AG04449 (cell line): ENCODE data around the gene ANKRD30A.

ENCODE experiments used
- CTCF ChIA-PET: fragments of 350-600 bp; formaldehyde crosslinking; extraction: SDS; loops from one replicate; lab custom pipeline; 2021; ENCODE audit warnings: antibody characterized with exemption; lab: Yijun Ruan, JAX
- POLR2A ChIA-PET: fragments of 400-600, 350-600 bp; formaldehyde crosslinking; extraction: SDS; loops from one replicate; lab custom pipeline; 2020; ENCODE audit warnings: antibody characterized with exemption, inconsistent platforms; lab: Yijun Ruan, JAX
- DNase-seq: peaks from one replicate; pipeline ENCODE4 v3.0.0-alpha.2; 2010; ENCODE audit warnings: low read depth, low spot score
- H3K4me3 ChIP-seq: 2 replicates; pipeline ENCODE4 v1.5.1; 2011; ENCODE audit warnings: low read depth, mild to moderate bottlenecking, control low read depth, low read length
- TF ChIP-seq, protein P1 (sequence below): IDR thresholded peaks from one replicate; pipeline ENCODE4 v1.5.1; 2011; ENCODE audit warnings: mild to moderate bottlenecking, moderate library complexity, low read length, control low read depth, inconsistent platforms; ENCODE audit not compliant: insufficient read depth; ENCODE audit errors: missing control alignments

ANKRD30A gene

DNA sequence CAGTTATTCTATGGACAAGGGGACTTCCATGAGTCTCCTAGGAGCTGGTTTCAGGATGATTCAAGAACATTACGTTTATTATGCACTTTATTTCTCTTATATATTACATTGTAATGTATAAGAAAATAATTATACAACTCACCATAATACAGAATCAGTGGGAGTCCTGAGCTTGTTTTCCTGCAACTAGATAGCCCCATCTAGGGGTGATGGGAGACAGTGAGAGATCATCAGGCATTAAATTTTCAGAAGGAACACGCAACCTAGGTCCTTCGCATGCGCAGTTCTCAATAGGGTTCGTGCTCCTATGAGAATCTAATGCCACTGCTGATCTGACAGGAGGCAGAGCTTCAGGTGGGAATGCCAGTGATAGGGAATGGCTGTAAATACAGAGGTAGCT, 137.9 kb downstream of the ANKRD30A start:
- no peak for DNase-seq
- ChIA-PET POLR2A (no interaction called here), CTCF (no interaction called here)
- TF ChIP-seq, protein P1, sequence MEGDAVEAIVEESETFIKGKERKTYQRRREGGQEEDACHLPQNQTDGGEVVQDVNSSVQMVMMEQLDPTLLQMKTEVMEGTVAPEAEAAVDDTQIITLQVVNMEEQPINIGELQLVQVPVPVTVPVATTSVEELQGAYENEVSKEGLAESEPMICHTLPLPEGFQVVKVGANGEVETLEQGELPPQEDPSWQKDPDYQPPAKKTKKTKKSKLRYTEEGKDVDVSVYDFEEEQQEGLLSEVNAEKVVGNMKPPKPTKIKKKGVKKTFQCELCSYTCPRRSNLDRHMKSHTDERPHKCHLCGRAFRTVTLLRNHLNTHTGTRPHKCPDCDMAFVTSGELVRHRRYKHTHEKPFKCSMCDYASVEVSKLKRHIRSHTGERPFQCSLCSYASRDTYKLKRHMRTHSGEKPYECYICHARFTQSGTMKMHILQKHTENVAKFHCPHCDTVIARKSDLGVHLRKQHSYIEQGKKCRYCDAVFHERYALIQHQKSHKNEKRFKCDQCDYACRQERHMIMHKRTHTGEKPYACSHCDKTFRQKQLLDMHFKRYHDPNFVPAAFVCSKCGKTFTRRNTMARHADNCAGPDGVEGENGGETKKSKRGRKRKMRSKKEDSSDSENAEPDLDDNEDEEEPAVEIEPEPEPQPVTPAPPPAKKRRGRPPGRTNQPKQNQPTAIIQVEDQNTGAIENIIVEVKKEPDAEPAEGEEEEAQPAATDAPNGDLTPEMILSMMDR, result no peak
- no peak overlapping the region for H3K4me3 ChIP-seq

DNA sequence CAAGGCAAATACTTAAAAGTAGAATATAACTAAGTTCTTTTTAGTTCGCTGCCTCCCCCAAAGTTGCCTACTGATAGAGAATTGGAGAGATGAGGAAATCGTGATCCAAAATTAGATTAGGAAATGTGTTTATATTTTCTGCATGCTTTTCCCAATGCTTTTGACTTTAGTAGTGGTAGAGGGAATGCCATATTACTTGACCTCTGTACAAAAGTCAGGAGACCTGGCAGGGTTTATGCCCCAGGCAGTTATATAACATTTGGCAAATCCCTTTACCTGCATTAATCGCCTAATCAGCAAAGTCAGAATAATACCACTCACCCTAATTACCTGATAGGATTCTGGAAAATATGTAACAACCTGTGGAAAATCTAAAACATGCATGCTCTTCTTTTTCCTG, 142.9 kb downstream of the ANKRD30A start:
- ChIA-PET CTCF (no interaction called here), POLR2A (no interaction called here)
- TF ChIP-seq, protein P1, result no peak
- DNase-seq, result no peak
- no peak overlapping the region for H3K4me3 ChIP-seq

DNA sequence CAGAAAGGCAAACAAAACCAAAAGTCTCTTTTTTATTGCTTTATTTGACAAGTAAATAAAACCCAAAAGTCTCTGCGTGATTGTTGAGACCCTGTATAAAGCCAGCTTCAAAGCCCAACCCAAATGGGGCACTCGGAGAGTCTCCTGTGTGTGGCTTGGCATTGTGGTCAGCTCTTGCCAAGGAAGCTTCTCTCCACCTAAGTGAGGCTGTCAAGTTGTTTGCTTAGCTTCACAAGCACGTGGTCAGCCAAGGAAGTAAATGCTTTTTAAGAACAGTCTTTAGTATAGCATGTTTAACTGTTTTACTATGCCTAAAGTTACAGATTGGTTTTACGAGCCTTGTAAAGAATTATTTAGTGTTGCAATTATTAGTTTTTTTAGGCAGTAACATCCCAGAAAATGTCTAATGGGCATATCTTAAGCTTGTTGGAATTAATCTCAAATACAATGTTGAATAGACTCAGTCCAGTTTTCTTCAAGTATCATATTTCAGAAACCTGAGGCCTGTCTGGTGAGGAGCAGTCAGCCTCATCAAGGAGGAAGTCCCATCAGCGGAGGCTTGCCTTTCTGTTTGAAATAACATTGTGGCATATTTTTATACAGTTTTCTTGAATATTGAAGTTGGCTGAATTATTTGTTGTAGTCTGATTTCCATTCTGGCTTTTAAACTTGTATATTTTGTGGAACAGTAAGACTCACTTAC, 144.3 kb downstream of the ANKRD30A start:
- TF ChIP-seq, protein P1, result no peak
- ChIA-PET POLR2A (no interaction called here), CTCF (no interaction called here)
- DNase-seq, result no peak
- no peak overlapping the region for H3K4me3 ChIP-seq

DNA sequence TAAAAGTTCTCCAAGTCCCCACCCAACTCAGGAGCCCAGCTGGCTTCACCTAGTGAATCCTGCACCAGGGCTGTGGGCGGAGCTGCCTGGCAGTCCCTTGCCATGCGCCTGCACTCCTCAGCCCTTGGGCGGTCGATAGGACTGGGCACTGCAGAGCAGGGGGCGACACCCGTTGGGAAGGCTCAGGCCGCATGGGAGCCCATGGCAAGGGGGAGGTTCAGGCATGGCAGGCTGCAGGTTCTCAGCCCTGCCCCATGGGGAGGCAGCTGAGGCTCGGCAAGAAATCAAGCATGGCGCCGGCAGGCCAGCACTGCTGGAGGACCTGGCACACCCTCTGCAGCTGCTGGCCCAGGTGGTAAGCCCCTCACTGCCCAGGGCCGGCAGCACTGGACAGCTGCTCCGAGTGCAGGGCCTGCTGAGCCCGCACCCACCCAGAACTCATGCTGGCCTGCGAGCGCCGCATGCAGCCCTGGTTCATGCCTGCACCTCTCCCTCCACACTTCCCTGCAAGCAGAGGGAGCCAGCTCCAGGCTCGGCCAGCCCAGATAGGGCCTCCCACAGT, 149.9 kb downstream of the ANKRD30A start:
- TF ChIP-seq, protein P1, result no peak
- ChIA-PET CTCF (no interaction called here), POLR2A (no interaction called here)
- no peak for DNase-seq
- no peak overlapping the region for H3K4me3 ChIP-seq

DNA sequence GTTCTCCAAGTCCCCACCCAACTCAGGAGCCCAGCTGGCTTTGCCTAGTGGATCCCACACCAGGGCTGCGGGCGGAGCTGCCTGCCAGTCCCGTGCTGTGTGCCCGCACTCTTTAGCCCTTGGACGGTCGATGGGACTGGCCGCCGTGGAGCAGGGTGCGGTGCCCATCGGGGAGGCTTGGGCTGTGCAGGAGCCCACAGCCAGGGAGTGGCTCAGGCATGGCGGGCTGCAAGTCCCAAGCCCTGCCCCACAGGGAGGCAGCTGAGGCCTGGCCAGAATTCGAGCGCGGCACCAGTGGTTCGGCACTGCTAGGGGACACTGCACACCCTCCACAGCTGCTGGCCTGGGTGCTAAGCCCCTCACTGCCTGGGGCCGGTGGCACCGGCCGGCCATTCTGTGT, 159.7 kb downstream of the ANKRD30A start:
- ChIA-PET CTCF (no interaction called here), POLR2A (no interaction called here)
- H3K4me3 ChIP-seq, result no peak overlapping the region
- TF ChIP-seq, protein P1, result no peak
- no peak for DNase-seq

DNA sequence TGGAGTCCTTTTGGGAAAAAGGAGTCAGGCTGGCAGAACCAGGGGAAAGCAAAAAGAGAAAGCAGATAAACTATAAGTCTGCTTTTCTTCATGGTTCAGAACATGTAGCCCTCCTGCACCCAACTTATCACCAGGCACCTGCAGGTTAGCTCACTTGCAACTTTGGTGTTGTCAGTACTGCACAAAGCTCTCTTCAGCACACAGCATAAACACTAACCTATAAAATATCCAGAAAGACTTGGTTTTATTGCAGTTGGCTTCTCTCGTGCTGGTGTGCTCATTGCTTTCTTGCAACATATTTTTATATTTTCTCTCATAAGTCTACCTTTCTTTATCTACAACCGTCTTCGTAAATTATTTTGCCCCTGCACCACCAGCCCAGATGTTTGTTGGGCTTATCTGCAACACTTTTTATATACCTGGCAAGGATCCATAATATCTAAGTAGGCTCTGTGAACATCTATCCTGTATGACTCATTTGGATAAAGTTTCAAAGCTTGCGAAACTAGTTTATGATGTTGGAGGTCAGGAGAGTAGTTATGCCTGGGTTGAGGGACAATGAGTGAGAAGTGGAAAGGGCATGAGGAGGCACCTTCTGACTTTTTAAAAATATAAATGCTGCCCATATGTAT, 164.6 kb downstream of the ANKRD30A start:
- no peak for DNase-seq
- POLR2A ChIA-PET, result no interaction called here
- CTCF ChIA-PET, result no interaction called here
- H3K4me3 ChIP-seq, result no peak overlapping the region
- TF ChIP-seq, protein P1, result no peak
